ENCODE data around the gene TDRKH.

Gene TDRKH, protein sequence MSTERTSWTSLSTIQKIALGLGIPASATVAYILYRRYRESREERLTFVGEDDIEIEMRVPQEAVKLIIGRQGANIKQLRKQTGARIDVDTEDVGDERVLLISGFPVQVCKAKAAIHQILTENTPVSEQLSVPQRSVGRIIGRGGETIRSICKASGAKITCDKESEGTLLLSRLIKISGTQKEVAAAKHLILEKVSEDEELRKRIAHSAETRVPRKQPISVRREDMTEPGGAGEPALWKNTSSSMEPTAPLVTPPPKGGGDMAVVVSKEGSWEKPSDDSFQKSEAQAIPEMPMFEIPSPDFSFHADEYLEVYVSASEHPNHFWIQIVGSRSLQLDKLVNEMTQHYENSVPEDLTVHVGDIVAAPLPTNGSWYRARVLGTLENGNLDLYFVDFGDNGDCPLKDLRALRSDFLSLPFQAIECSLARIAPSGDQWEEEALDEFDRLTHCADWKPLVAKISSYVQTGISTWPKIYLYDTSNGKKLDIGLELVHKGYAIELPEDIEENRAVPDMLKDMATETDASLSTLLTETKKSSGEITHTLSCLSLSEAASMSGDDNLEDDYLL

GRCh38 chr1:151790071-151790939 lies at the start of gene TDRKH:
Gene TDRKH (minus strand): TSS chr1:151790500. CDS start chr1:151783022, 7,478 bp downstream.
- DNase-seq: peak; percentile 99

DNA sequence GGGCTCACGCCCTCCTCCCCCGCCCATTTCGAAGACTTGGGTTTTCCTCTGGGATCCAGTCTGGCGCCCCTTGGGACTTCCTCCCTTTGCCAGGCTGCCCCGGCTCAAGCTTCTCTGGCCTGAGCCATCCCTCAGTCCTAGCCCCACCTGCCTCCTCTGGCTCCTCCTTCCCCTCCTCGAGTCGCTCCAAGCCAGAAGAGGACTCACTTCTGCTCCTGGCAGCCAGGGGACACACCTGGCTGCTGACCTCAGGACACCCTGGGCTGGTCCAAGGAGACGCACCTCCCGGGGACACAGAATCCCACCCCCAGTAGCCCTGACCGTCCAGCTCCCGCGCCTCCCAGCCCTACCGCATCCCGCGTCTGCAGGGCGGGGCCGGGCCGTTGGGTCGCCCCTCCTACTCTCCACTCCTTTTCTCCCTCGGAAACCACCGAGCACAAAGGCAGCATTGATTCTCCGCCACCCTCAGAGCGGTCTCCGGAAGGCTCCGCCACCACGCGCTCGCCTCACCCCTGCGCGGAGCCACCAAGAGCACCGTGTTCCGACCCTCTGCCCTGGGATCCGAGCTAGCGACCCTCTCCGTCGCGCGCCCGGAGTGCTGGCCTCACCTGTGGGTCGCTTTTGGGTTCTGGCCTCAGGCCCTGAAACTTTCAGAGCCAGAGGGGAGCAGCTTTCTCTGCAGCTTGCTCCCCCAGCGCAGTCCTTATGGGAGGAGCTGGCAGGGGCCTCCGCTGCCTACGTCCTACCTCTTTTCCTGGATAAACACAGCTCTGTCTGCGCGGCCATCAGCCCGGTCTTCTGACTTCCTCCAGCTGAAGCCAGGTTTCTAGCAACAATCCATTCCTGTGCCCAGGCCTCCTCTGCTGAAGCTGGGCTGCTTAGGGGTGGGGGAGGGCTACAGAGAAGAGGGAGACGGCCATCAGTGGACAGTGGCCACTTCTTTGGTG lies 49.4 kb upstream of the TDRKH start, which contains the start of gene C2CD4D:
Gene C2CD4D (minus strand): TSS at position 364 of the 947 bp plus-strand sequence. CDS start 831 bp downstream, outside the sequence.
- DNase-seq: peak; percentile 64

- DNase-seq: no peak
These were observed 48.7 kb upstream of the TDRKH start for GRCh38 chr1:151839082-151839412.

DNA sequence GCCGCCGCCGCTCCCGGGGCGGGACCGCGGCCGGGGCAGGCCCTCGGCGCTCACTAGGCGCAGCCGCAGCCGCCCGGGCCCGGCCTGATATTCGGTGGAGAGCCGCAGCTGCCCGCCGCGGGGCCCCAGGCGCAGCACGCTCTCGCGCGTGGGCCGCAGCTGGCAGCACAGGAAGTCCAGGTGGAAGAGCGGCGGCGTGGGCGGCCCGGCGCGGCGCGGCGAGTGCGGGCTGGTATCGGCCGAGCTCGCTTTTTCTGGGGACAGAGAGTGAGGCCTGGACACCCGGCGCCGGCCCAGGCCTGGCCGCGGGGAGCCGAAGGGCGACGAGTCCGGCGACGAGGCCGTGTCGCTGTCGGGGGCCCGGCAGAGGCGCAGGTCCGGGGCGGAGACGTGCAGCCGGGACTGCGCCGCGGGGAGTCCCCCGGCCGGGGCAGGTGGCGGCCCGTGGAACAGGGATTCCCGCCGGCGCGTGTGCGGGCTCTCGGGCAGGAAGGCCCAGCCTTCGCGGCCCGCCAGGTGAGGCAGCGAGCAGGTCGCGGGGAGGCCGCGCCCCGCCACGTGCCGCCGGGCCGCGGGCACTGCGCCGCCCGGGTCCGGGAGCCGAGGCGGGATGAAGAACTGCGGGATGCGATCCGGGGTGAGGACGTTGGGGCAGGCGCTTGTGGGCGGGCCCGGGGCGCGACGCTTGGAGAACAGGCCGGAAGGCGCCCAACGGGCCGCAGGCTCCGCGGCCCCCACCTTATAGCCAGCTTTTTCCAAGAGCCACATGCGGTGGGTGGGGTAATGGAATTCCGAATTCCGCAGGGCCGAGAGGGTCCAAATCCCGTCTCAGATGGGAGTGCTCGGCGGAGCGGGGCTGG lies 48.2 kb upstream of the TDRKH start:
- peak; percentile 41 for DNase-seq

- no peak for DNase-seq
These were observed 47.6 kb upstream of the TDRKH start for GRCh38 chr1:151837884-151838221.

DNA sequence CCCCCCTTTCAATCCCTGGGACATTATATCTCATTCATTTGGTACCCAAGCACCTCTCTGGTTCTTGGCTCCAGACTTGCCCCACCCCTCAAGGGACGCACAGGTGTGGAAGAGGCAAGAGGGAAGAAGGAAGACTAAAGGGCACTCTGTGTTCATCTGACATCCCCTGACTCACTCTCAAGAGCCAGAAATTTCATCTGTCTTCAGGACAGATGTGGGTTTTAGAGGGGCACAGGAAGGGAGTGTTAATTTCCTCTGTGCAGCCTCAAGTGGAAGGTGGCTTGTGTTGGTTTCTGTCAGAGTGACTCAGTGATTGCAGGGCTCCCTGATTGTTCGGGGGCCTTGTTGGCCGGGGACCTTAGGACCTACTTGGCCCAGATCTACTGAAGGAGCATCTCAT lies 46.9 kb upstream of the TDRKH start:
- no peak for DNase-seq

- DNase-seq: no peak
These were observed 45.3 kb upstream of the TDRKH start for GRCh38 chr1:151835596-151835995.

GRCh38 chr1:151834239-151834638 lies 43.9 kb upstream of the TDRKH start:
- no peak for DNase-seq

DNA sequence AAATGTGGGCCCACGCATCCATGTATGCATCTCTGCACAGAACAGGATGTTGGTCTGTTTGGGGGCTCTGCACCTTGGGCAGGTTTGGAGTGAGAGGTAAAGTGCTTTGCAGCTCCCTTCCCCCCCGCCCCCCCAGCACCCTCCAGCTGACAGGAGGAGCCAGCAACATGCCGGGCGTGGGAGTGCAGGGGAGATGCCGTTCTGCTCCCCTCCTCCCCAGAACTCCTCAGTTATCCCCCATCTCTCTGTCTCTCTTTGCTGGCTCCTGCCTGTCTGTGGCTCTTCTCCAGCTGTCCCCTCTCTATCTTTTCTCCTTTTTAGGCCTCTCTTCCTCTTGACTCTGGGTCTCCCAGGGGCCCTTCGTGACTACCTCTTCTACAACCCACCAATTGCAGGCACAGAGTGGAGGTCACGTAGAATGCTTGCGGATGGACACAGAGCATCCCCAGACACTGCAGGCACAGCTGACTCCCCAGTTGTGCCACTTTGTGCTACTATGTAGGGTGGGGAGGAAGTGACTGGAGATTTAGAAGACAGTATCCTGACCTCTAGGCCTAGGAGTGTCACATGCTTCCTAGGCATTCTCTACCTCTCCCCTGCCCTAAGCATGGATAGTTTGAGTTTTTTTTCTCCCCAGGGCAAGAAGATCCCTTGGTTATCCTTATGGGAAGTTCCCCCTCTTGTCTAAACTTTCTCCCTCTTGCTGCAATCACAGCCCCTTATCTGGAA lies 43.0 kb upstream of the TDRKH start:
- no peak for DNase-seq

- DNase-seq: peak; percentile 41
These were observed 42.1 kb upstream of the TDRKH start for GRCh38 chr1:151832318-151832980.

- DNase-seq: no peak
These were observed 41.3 kb upstream of the TDRKH start, which contains the start of gene RORC for GRCh38 chr1:151831605-151832004. Gene RORC (minus strand): TSS chr1:151831802. CDS start chr1:151831764, 38 bp downstream.

DNA sequence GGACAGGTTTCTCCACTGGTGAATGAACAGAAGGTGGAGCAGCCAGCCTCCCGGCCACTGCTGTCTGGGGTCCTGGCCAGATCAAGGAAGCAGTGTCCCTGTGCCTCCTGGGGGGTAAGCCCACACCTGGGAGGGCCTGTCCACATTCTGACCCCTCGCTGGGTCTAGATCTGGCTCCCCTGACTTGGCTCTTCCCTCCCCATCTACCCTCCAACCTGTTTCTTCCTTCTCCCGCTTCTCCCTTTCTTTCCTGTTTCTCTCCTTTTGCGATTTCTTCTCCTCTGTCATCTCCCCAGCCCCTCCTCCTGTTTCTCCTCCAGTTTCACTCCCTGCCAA lies 40.9 kb upstream of the TDRKH start:
- DNase-seq: no peak

- DNase-seq: no peak
These were observed 39.8 kb upstream of the TDRKH start for GRCh38 chr1:151830055-151830454.

- no peak for DNase-seq
These were observed 39.2 kb upstream of the TDRKH start for GRCh38 chr1:151829352-151830046.

GRCh38 chr1:151828921-151829320 lies 38.6 kb upstream of the TDRKH start:
- no peak for DNase-seq

DNA sequence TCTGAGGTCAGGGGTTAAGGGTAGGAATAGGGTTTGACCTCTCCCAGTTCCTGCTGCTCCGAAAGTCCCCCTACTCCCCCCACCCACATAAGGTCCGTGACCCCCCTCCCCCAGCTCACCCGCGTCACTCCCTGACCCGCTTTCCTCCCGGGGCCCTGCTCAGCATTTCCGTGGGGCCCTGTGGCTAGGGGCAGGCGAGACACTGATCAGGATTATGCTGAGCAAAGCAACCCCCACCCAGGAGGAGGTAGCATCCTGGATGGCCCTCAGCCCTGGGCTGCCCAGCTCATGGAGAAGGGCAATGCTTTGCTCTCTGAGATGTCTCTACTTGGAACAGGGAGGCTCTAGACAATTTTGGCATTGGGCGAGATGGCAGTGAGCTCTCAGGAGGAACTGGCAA lies 37.6 kb upstream of the TDRKH start:
- DNase-seq: no peak

GRCh38 chr1:151825751-151826660 lies 35.7 kb upstream of the TDRKH start:
- no peak for DNase-seq

GRCh38 chr1:151825204-151825603 lies 34.9 kb upstream of the TDRKH start:
- DNase-seq: no peak
